Activated CD4-positive, alpha-beta T cell treated with anti-CD3 and anti-CD28 coated beads for 1 hour (primary cell): ENCODE data around the gene RUNX2.
"Not testable (repeated sequence)": the region's sequence is repeated elsewhere in the genome, so short reads cannot be mapped to it uniquely, and the experiment has no call there.

ENCODE experiments used
- DNase-seq: peaks from one replicate; pipeline ENCODE4 v3.0.0-alpha.2; 2020

Gene RUNX2

DNA sequence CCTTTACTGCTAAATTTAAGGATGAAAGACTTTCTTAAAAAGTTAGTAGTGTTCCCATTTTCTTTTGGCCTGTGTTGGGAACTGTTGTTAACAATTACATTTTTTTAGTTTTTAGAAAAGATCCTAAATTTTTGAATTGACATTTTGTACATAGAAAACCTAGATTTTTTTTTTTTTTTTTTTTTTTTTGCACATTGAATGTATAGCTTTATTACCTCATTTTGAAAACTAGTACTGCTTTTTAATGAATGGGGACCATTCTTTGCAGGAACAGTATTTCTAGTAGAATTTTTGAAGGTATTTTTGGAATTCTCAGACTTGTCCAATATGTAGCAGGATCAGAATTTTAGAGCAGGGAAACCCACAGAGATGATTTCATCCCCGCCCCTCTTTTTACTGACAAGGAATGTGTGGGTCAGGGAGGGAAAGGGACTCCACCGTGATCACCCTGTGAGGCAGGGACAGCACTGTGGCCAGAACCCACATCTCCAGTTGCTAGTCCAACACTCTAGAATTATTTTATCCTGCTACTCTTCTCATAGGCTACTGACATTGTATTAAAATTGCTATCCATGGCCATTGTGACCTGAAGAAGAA, 204.0 kb downstream of the RUNX2 start:
- no peak for DNase-seq

DNA sequence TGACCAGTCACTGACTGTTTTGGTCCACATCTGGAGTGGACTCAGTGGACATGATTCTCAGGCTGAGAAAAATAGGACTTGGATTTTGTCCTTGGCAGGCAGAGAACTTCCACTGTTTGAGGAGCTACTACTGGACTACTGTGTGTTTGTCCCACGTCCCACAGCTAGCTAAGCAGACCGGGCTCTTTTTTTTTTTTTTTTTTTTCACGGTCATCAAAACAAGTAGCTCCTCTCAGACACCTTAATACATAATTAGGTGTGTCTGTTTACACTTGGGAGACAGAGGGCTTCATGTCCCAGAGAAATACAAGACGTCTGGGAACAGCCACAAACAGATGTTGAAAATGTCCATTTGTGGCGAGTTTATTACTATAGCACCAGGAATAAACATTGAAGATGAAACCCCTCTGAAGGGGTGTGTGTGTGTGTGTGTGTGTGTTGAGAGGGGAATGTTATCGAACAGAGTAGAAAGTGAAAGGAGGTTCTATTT, 204.6 kb downstream of the RUNX2 start:
- no peak for DNase-seq

DNA sequence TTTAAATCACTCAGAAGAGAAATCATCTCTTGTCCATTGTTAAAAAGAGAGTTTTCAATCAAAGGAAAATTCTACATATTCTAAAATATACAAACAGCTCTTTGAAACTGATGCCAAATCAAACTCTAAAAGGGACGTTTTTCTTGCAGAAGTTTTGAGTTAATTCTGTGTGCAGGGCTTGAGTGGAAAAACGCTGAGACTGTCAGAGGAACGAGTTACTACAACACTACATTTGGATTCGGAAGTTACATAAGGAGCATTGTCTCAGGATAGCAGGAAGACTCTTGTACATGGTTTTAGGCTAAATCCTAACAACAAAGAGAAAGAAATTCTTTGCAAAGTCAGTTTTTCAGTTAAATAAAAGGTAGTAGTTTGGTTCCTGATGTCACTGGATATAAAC, 205.3 kb downstream of the RUNX2 start:
- DNase-seq: no peak

DNA sequence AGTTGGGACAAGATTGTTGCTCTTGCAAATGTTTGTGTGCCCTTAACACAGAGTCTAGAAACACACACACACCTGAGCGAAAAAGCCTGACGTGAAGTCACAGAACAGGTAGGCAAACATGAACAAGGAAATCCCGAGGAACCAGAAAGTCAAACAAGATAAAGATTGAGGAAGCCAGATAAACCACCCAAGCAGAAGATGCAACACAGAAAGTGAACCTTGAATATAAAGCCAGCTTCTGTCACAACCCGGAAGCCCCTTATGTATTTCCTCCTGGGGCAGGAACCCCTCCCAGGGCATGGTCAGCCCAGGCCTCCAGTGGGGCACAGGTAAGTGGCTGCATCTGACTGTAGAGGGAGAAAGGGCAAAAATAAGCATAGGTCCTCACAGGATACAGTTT, 207.8 kb downstream of the RUNX2 start:
- no peak for DNase-seq

DNA sequence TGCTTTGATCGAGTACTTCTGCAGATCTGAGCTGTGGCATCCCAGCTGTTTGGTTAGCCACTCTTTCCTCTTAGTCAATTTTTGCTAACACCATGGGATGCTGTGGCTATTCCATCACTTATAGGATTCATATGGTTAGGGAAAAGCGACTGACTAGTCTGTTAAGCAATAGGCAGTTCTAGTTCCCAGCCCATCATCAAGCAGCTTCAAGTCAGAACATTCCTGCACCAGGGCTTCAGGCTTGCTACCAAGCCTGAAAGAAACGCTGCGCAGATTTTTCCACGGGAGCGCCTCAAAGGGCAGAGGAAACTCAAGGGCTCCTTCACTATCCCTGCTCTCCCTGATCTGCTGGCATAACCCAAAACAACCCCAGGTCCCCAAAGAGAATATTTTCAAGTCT, 209.4 kb downstream of the RUNX2 start:
- DNase-seq: no peak

DNA sequence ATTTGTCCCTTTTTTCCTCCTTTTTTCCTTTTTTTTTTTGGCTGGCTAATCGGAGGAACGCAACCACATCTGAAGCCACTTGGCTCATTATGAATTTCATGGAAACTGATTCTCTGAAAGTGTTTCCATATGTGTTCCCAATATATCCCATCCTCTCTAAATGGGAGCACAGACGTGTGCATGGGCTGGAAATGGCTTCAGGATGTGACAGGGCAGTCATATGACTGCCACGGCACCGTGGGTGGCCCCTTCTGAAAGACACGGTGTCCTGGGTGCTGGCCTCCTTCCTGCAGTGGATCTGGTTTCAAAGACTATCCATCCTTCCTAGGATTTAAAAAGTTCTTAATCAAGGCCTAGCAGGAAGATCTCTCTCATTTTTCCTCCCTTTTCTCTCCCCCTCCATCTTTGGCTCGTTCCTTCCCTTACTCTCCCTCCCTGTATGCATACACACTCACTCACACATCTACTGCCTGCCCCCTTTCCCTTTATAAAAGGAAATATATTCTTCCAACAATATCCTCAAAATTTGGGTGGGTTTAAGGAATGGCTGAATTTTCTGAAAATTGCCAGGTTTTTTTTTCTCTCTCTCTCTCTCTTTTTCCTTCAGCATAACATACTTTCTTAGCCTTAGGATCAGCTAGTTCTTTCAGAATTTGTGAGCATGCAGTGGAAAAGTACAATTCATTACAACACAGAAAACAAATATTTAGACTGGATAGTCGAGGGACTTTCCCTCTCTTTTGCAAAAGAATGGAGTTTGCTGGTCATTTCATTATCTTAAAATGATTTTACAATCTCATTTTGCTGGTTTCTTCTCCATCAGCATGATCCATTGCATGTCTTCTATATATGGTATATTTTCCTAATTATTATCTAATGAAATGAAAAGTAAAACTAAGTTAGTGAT, 210.8 kb downstream of the RUNX2 start:
- DNase-seq: no peak

DNA sequence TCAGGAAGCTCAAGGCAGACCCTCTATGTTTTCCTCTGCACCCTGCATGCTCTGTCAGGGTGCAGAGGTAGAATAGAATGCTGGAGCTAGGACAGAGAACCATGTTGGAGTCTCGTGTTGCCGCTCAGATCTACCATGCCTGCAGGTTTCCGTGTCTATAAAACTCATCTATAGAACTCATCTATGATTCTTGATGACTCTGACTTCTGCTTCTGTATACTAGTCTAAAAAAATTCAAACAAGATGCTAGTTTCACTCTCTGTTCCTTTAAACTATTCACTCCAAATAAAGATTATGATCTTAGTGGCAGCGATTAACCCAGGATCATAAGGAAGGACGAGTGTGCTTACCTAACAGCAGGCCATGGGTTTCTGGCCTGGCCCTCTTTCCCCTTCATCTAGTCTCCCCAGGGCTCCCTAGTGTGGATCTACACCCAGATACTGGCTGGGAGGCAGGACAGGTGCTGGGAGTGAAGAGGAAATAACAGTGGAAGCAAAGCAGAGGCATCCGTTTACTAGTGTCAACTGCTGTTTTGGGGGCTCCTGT, 212.3 kb downstream of the RUNX2 start:
- no peak for DNase-seq

DNA sequence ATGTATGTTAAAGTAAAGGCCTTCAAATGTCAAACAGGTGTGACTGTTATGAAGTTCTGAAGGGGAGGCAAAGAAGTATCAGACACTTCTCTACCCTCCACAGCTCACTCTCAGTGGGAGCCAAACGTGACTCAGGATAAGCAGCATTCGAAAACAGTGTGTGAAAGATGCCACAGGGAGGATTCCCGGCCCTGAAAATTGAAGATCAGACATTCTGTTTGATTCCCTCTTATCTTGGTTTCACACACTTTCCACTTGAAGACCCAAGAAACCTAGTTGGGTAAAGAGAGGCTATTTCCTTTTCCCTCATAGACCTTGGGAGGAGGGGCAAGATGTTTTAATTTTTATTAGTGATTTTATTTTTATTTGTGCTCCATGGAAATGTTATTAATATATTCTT, 213.8 kb downstream of the RUNX2 start:
- DNase-seq: no peak

DNA sequence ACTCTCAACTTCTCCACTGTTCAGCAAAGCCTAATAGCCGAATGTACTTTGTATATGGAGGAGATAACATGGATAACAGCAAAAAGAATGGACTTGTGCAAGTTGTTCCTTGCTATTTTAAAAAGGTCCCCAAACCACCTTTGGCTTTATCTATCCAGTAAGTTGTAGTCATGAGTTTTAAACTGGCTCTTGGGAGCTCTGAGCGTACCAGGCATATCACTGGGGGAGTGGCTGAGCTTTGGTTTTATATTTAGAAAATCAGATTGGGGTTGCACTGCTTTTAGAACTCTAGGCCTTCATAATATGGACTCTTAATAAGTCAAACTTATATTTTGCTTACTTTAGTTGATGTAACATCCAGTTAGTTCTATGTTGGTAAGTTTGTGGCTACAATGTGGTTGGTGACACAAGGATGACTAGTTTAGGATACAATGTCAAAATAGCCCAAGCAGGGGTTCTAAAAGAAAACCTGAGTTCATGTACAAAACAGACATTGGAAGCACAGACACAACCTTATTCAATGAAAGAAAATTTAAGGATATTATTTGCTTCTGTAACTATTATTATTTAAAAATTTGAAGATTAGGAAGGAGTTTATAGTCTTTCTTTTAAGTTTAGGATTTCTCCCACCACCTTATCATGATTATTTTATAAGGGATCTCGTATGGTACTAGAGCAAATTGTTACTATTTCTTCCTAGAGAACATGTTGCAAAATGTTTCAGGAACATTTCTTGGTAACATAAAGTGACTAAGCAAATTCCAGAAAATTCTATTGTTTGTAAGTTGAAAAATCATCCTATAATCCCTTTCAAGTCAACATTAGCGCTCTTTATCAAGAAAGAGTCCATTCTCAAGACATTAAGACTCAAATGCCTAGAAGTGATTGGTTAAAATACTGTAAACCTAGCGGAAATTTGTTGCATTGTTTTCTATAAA, 215.4 kb downstream of the RUNX2 start:
- no peak for DNase-seq

DNA sequence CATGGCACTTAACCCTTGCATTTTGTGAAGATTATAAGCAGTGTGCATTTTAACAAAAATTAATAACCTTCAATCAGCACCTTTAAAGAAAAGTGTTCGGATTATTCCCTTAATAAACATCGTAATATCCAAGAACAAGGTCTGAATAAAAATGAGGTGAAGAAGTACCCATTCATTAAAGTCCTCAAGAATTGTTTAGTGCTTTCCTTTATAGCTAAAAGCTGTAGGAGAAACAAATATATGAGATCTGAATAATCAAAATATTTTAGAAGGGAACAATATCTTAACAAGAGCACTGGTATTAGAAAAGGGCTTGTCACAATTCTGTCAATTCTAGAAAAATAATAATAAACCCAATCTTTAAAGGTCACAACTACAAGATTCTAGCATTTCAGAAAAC, 217.3 kb downstream of the RUNX2 start:
- DNase-seq: no peak

DNA sequence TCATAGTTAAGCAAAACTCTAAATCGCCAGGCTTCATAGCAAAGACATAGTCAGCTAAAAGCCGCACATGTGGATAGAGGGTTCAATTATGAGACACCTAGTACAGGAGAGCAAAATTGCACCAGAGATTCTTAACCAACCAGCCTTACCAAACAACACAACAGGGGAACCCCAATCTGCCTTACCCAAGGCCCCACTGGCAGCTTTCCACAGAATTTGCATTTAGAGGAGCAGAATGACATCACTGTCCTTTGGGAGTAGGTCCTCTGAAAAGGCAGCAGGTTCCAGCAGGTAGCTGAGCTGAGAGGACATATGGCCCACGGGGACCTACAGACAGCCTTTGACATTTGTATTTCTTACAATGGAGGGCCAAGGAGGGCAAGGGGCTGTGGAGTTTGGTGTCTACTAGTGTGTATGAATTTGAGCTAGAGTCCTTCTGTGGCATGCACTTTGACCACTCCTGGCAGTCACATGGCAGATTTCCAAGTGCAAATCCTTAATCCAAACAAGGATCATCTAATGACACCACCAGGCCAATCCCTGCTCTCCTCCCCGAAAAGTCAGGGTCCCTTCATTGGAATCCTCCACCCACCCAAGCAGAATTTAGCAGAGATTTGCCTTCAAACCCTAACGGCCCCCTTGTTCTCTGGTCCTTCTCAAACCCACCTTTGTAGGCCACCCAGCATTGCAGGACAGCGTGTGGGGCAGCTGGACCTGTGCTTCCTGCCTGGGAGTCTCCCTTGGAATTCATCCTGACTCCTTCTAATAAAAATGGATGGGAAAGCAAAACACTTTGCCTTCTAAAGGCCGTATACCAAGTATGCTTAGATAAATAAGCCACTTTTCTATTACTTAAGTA, 220.8 kb downstream of the RUNX2 start:
- DNase-seq: no peak

DNA sequence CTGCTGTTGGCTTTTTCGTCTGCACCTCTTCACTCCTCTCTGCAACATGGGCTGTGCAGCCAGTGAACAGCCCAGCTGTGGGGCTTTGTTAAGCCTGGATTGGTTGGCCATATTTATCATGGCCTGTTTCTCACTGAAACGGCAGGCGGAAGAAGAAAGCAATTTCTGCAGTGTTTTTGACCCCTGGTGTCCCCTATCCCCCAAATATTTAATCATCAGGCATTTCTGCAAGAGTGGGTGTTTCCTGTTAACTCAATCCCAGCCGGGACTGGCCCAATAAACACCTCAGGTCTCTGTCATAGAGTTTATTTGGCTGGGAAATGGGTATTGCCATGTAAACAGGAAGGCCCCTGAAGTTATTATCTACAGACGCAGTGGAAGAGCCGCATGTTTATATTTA, 224.4 kb downstream of the RUNX2 start:
- no peak for DNase-seq

DNA sequence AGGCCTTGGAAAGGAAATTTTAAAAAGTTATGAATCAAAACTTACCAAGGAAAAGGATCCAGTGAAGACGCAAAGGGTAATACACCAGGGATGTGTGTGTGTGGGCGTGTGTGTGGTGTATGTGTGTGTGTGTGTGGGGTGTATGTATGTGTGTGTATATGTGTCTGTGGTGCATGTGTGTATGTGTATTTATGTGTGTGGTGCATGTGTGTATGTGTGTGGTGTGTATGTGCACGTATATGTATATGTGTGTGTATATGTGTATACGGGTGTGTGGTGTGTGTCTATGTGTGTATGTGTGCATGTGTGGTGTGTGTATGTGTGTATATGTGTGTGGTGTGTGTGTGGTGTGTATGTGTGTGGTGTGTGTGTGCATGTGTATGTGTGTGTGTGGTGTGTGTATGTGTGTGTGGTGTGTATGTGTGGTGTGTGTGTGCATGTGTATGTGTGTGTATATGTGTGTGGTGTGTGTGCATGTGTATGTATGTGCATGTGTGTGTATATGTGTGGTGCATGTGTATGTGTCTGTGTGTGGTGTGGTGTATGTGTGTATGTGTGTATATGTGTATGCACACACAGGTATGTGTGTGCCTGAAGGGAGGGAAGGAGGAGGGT, 225.7 kb downstream of the RUNX2 start:
- DNase-seq: no peak

DNA sequence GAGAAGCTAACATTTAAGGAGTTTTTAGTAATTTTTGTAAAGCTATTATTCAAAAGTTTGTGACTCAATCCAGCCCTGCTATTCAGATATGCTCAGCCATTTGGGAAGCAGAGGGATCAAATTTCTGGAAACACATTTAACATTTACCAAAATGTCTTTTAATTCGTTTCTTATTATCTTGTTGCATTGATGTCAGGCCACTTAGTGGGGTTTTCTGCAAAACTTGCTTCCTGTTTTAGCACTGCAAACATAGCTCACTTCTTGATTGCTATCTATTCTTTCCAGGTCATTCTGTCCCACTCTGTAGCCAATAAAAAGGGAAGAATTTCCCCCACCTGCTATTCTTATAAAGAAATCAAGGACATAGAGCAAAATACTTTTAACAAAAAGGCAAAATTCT, 226.5 kb downstream of the RUNX2 start:
- no peak for DNase-seq

DNA sequence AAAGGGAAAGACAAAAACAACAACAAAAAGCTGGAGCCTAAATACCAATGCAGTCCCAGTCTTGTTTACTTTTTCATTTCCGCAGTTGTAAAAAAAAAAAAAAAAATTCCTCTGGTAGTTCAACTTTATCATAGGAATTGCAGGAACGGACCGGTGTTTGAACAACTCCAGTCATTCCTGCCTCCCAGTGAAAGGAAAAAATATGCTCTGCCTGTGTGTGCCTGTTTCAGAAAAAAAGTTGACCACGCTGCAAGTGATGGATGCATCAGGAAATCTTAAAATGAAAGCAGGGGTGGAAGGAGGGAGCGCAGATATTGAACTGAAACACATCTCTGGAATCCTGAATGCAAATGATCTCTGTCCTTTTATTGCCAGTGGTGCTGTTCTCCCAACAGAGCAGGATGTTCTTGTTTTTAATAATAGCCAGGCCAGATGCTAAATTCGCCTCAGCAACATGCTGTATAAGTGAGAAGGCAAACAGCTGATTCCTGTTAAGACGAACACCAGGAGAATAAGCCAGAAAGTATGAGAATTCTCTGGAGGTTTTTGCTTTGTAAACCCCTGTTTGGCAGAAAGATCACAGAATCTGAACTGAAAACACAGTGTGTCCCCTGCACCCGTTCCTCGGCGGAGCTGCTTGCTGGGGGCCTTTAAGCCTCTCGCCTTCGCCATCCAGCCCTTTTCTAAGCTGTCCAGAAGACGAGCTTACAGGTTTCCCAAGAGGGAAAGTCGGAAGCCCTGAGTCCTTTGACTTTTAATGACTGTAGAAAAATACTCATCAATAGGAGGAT, 228.0 kb downstream of the RUNX2 start:
- no peak for DNase-seq

DNA sequence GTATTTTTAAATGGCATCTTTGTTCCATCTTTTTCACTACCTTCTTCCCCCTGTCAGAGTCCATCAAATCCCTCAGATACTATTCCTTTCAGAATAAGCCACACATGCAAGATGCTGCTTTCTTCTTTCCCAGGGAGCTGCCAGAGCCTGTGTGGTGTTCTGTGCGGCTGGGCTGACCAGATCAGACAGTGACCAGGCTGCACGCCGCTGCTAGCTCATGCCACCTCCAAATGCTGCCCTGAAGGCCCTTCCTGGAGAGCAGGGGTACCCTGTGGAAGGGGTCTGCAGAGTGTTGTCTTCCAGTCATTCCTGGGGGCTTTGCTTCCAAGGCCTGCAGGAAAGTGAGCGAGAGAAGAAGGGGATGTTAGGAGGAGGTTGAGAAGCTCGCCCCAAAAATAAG, 228.7 kb downstream of the RUNX2 start:
- no peak for DNase-seq

DNA sequence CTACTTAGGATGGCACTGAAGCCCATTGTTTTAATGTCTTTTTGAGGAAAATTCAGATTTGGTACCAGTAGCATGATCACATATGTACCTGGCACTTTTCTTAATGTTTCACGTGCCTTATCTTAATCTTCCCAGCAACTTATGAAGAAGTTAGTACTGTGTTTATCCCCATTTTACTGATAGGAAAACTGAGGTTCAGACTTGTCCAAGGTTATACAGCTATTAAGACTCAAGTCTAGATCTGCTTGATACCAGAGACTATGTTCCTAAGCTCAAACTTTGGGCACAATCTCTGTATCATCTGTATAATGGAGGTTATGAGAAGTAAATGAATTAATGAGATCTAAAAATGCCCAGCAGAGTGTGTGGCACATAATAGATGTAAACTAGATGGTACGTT, 229.3 kb downstream of the RUNX2 start:
- no peak for DNase-seq

DNA sequence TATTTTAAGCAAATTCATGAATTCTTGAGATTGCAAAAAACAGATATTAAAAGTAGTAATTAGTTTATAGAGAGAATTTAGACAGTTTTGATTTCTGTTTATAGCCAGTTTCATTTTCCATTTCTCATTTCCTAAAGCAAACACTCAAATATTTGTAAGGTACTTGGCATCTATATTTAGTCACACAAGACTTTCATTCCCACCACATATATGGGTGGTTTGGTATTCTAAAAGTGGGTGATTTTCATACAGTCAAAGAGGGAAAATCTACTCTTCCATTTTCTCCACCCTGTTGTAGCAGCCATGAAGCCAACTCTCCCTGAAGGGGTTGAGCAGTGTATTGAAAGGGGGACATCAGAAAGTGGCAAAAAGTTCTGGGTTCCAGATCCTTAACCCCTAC, 230.7 kb downstream of the RUNX2 start:
- DNase-seq: no peak

DNA sequence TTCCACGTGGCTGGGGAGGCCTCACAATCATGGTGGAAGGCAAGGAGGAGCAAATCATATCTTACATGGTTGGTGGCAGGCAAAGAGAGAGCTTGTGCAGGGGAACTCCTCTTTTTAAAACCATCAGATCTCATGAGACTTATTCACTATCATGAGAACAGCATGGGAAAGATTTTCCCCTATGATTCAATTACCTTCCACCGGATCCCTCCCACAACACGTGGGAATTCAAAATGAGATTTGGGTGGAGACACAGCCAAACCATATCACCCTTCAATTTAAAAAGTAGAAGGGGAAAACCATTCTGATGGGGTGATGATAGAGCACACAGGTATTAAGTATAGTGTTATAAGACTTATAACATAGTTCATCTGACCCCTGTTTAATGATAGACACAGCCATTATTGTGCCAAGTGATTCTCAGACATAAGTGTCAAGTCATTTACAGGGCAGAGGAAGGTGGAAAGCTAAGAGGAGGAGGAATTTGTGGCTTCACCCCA, 232.2 kb downstream of the RUNX2 start:
- DNase-seq: not testable (repeated sequence)

DNA sequence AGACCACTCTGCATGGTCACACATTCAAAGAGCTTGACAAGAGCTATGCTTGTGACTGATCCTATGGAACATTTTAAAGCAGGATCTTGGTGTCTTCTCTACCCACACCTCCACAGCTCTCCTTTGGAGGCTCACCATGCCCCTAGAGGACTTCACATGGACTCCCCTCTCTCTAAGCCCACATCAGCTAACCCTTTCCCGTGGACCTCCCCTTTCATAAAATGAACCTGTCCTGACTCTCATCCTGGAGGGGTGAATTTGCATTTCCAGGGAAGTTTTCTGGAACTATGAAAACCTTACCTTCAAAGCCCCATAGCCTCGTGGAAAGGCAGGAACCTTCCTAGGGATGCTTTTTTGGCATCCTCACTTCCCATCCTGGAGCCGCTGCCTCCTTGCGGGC, 234.0 kb downstream of the RUNX2 start:
- no peak for DNase-seq

DNA sequence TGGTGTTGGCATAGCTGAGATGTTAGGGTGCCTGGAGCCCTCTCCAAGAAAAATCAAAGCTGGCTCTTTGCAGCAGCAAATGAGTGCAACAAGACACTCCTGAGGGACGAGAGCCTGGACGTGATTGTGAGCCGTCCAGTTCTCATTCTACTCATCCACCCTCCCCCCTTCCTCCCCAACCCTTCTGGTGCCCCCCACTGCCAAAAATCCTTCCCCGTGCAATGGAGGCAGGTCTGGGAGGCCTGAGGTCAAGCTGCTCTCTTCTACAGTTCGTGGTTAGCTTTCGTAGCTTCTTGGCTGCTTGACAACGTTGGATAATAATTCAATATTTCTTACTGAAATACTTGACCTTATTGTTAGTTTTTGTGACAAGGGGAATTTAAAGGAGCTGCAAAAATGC, 234.9 kb downstream of the RUNX2 start:
- DNase-seq: no peak
